Esophagus muscularis mucosa (tissue), 4 donors: ENCODE results near the gene PTPRN2. TPM values are rescaled to one million over a fixed set of nuclear protein-coding genes. Genes with fewer than 3 reads are reported as not detected.

Source experiments
- DNase-seq: peaks from one replicate; pipeline ENCODE4 v3.0.0-alpha.2; 2017; ENCODE audit errors: extremely low spot score
- H3K27ac ChIP-seq, 4 donors: fragments of 200-600 bp; sonication (generic); replicated peaks in 1 of 4; 1 replicate in 3 of 4; 2 replicates in 1 of 4; pipeline ENCODE4 v1.5.1; 2016 to 2019; ENCODE audit warnings: mild to moderate bottlenecking in 1 of 4
- H3K27me3 ChIP-seq, 4 donors: fragments of 200-600 bp; sonication (generic); one replicate each; pipeline versions ENCODE4 v1.5.1 to v1.6.0; 2016 to 2019
- H3K36me3 ChIP-seq, 4 donors: fragments of 200-600 bp; sonication (generic); one replicate each; pipeline ENCODE4 v1.5.1; 2016 to 2019
- H3K4me1 ChIP-seq, 4 donors: fragments of 200-600 bp; sonication (generic); one replicate each; pipeline ENCODE4 v1.5.1; 2016 to 2019
- H3K4me3 ChIP-seq, 4 donors: fragments of 200-600 bp; sonication (generic); 1 replicate in 2 of 4; 2 replicates in 2 of 4; pipeline ENCODE4 v1.5.1; 2016 to 2019; ENCODE audit warnings: mild to moderate bottlenecking in 4 of 4, moderate library complexity in 1 of 4
- H3K9me3 ChIP-seq, 4 donors: fragments of 200-600 bp; sonication (generic); 1 replicate in 3 of 4; 2 replicates in 1 of 4; pipeline ENCODE4 v1.5.1; 2016 to 2019
- CTCF ChIP-seq, 3 experiments: fragments of 200-600 bp in 2 of 3; fragments of 450-650 bp in 1 of 3; sonication (generic) in 2 of 3; IDR thresholded peaks; one replicate each; pipeline ENCODE4 v1.5.1; 2017 to 2019; ENCODE audit warnings: antibody characterized with exemption in 3 of 3, mild to moderate bottlenecking in 2 of 3, moderate library complexity in 1 of 3
- EP300 ChIP-seq: sonication (generic); formaldehyde crosslinking; IDR thresholded peaks from one replicate; pipeline ENCODE4 v1.6.1; 2017; ENCODE audit warnings: antibody characterized with exemption
- POLR2A ChIP-seq: fragments of 450-650 bp; IDR thresholded peaks from one replicate; pipeline ENCODE4 v1.6.1; 2017; ENCODE audit warnings: antibody characterized with exemption, moderate library complexity, mild to moderate bottlenecking, low read depth
- POLR2AphosphoS5 ChIP-seq, 2 donors: sonication (generic); formaldehyde crosslinking; IDR thresholded peaks; one replicate each; pipeline ENCODE4 v1.6.1; 2017; ENCODE audit warnings: antibody characterized with exemption in 2 of 2
- WGBS: methylation state at CpG from one replicate; pipeline ENCODE4 v1.1.5; 2018; 5-methylcytosine and 5-hydroxymethylcytosine counted together
- intact Hi-C: fragments of 100-400 bp; cut with DNase I; formaldehyde crosslinking; loops from one replicate; pipeline ENCODE4 v1.15.1; 2023
- total RNA-seq, 4 donors: library from RNA; depleted of rRNA; stranded (reverse); fragments of >200 nt; gene quantifications; one replicate each; pipeline versions ENCODE4 v1.1.0 to v1.2.1, GENCODE V29; 2016

Gene PTPRN2
- total RNA-seq, 4 donors from 2014 or later = 2.1 to 3.1 (median 3.1) TPM

GRCh38 chr7:158101821-158102450, 485.7 kb downstream of the PTPRN2 start:
- Histone ChIP-seq H3K4me3 (no peak overlapping the region), H3K27me3 (peaks cover 0 to 13% (median 0%) of the 10 kb centered on the region in 4 donors), H3K9me3 (peaks cover 0 to 4% (median 0%) of the 10 kb centered on the region in 4 donors), H3K36me3 (no peaks in the 10 kb centered on the region), H3K27ac (no peak overlapping the region), H3K4me1 (no peaks in the 10 kb centered on the region)
- WGBS = 91% methylated on average over 13 of the region's 14 CpGs
- intact Hi-C loops = no loop called here
- DNase-seq = no peak
- TF ChIP-seq CTCF (IDR thresholded peaks at IDR 0.05) = no peak
- TF ChIP-seq EP300 = no peak
- TF ChIP-seq POLR2A = no peak
- TF ChIP-seq POLR2AphosphoS5 (IDR thresholded peaks at IDR 0.05) = no peak

- 97% methylated on average over 28 of the region's 54 CpGs for WGBS
- intact Hi-C loops = no loop called here
- Histone ChIP-seq H3K27ac (no peak overlapping the region), H3K27me3 (peaks cover 0 to 12% (median 0%) of the 10 kb centered on the region in 4 donors), H3K9me3 (peaks cover 0 to 4% (median 0%) of the 10 kb centered on the region in 4 donors), H3K36me3 (no peaks in the 10 kb centered on the region), H3K4me1 (no peaks in the 10 kb centered on the region), H3K4me3 (no peak overlapping the region)
- TF ChIP-seq CTCF (IDR thresholded peaks at IDR 0.05) = no peak
- no peak for DNase-seq
These were observed 489.2 kb downstream of the PTPRN2 start for GRCh38 chr7:158098125-158099030.

GRCh38 chr7:158097453-158098124, 490.0 kb downstream of the PTPRN2 start:
- 78% methylated on average over 18 of the region's 39 CpGs for WGBS
- intact Hi-C loops = no loop called here
- TF ChIP-seq EP300 = no peak
- no peak for TF ChIP-seq POLR2AphosphoS5 (IDR thresholded peaks at IDR 0.05)
- TF ChIP-seq POLR2A = no peak
- no peak for TF ChIP-seq CTCF (IDR thresholded peaks at IDR 0.05)
- H3K4me1 ChIP-seq = no peaks in the 10 kb centered on the region
- no peak for DNase-seq
- H3K9me3 ChIP-seq = peaks cover 0 to 4% (median 0%) of the 10 kb centered on the region in 4 donors
- no peak overlapping the region for H3K4me3 ChIP-seq
- H3K36me3 ChIP-seq = no peaks in the 10 kb centered on the region
- peaks cover 0 to 12% (median 0%) of the 10 kb centered on the region in 4 donors for H3K27me3 ChIP-seq
- no peak overlapping the region for H3K27ac ChIP-seq

- H3K27me3 ChIP-seq = peaks cover 0 to 8% (median 0%) of the 10 kb centered on the region in 4 donors
- intact Hi-C loops = no loop called here
- WGBS = 87% methylated on average over 10 of the region's 10 CpGs
- peaks cover 0 to 4% (median 0%) of the 10 kb centered on the region in 4 donors for H3K9me3 ChIP-seq
- H3K4me3 ChIP-seq = no peak overlapping the region
- H3K27ac ChIP-seq = no peak overlapping the region
- TF ChIP-seq POLR2A (no peak), POLR2AphosphoS5 (IDR thresholded peaks at IDR 0.05) (no peak), CTCF (IDR thresholded peaks at IDR 0.05) (no peak), EP300 (no peak)
- no peak for DNase-seq
- H3K36me3 ChIP-seq = no peaks in the 10 kb centered on the region
- H3K4me1 ChIP-seq = no peaks in the 10 kb centered on the region
These were observed 490.5 kb downstream of the PTPRN2 start for GRCh38 chr7:158097106-158097452.
